SU-DHL-6 (cell line): ENCODE measurements around the gene URAD.

ENCODE experiments used
- H2AFZ ChIP-seq: fragments of 200-600 bp; sonication (generic); 2 replicates; pipeline ENCODE4 v1.6.1; 2014; ENCODE audit warnings: low read depth, mild to moderate bottlenecking, moderate library complexity, mixed read lengths, antibody characterized with exemption, low read length; ENCODE audit not compliant: severe bottlenecking
- H3F3A ChIP-seq: fragments of 200-600 bp; shearing (Covaris generic); 2 replicates; pipeline ENCODE4 v1.6.0; 2016; ENCODE audit warnings: antibody characterized with exemption, mild to moderate bottlenecking; ENCODE audit not compliant: insufficient read depth
- H3K27ac ChIP-seq: fragments of 200-600 bp; sonication (generic); 2 replicates; pipeline ENCODE4 v1.5.1; 2016; ENCODE audit warnings: low read depth, mild to moderate bottlenecking, low read length, moderate library complexity, mixed read lengths
- H3K27me3 ChIP-seq: fragments of 200-600 bp; sonication (generic), shearing (Covaris generic); 2 replicates; pipeline ENCODE4 v1.6.0; 2014; ENCODE audit warnings: mild to moderate bottlenecking, low read length
- H3K36me3 ChIP-seq: fragments of 200-600 bp; sonication (generic); 2 replicates; pipeline ENCODE4 v1.6.1; 2014; ENCODE audit warnings: mild to moderate bottlenecking, low read length, mixed read lengths
- H3K4me2 ChIP-seq: fragments of 300-600, 200-600 bp; shearing (Covaris generic), sonication (generic); 2 replicates; pipeline ENCODE4 v1.6.0; 2014; ENCODE audit warnings: low read length, low read depth, mild to moderate bottlenecking; ENCODE audit not compliant: poor library complexity, severe bottlenecking
- H3K4me3 ChIP-seq: fragments of 200-600 bp; sonication (generic); 2 replicates; pipeline ENCODE4 v1.5.1; 2014; ENCODE audit warnings: antibody characterized with exemption, low read length, mild to moderate bottlenecking, mixed read lengths; ENCODE audit not compliant: insufficient read depth, poor library complexity, severe bottlenecking
- H3K79me2 ChIP-seq: fragments of 200-600 bp; sonication (generic); 2 replicates; pipeline ENCODE4 v1.6.1; 2014; ENCODE audit warnings: mild to moderate bottlenecking, low read length, moderate library complexity; ENCODE audit not compliant: insufficient read depth
- H3K9ac ChIP-seq: fragments of 200-600 bp; sonication (generic); 2 replicates; pipeline ENCODE4 v1.7.0; 2014; ENCODE audit warnings: mild to moderate bottlenecking, low read length
- H3K9me2 ChIP-seq: fragments of 200-600 bp; sonication (generic); replicated peaks from 2 replicates; pipeline ENCODE4 v1.6.1; 2014; ENCODE audit warnings: low read length; ENCODE audit not compliant: insufficient read depth
- H3K9me3 ChIP-seq: fragments of 200-600 bp; sonication (generic); 2 replicates; pipeline ENCODE4 v1.6.1; 2014; ENCODE audit warnings: low read length, mixed read lengths; ENCODE audit not compliant: insufficient read depth
- H4K20me1 ChIP-seq: fragments of 200-600 bp; sonication (generic); 2 replicates; pipeline ENCODE4 v1.6.1; 2014; ENCODE audit warnings: low read depth, mild to moderate bottlenecking, antibody characterized with exemption, low read length, moderate library complexity, mixed read lengths
- CTCF ChIP-seq: fragments of 200-600 bp; sonication (generic); IDR thresholded peaks from one replicate; pipeline ENCODE4 v1.5.1; 2017; ENCODE audit warnings: antibody characterized with exemption, mild to moderate bottlenecking, low read length, moderate library complexity; ENCODE audit not compliant: insufficient read depth, poor library complexity, severe bottlenecking
- EZH2phosphoT487 ChIP-seq: fragments of 200-600 bp; sonication (generic), shearing (Covaris generic); conservative IDR thresholded peaks from 2 replicates; pipeline ENCODE4 v1.6.1; 2018; ENCODE audit warnings: mild to moderate bottlenecking, antibody characterized with exemption, low read length, moderate library complexity, mixed read lengths

URAD gene

GRCh38 chr13:27972478-27972820 is 16.0 kb downstream of the URAD start:
- no peak overlapping the region for H3K4me2 ChIP-seq
- no peak overlapping the region for H3K9ac ChIP-seq
- no peaks in the 10 kb centered on the region for H3K27me3 ChIP-seq
- no peaks in the 10 kb centered on the region for H3K9me3 ChIP-seq
- H3K27ac ChIP-seq = no peak overlapping the region
- H2AFZ ChIP-seq = no peak overlapping the region
- no peaks in the 10 kb centered on the region for H3F3A ChIP-seq
- H3K36me3 ChIP-seq = no peaks in the 10 kb centered on the region
- no peak overlapping the region for H3K4me3 ChIP-seq
- no peaks in the 10 kb centered on the region for H4K20me1 ChIP-seq
- no peaks in the 10 kb centered on the region for H3K79me2 ChIP-seq
- H3K9me2 ChIP-seq = no peaks in the 10 kb centered on the region
- TF ChIP-seq CTCF (no peak), EZH2phosphoT487 (no peak)

- Histone ChIP-seq H2AFZ (no peak overlapping the region), H3K9me3 (no peaks in the 10 kb centered on the region), H3F3A (no peaks in the 10 kb centered on the region), H3K27ac (no peak overlapping the region), H4K20me1 (no peaks in the 10 kb centered on the region), H3K4me3 (no peak overlapping the region), H3K27me3 (no peaks in the 10 kb centered on the region), H3K79me2 (no peaks in the 10 kb centered on the region), H3K9ac (no peak overlapping the region), H3K4me2 (no peak overlapping the region), H3K9me2 (no peaks in the 10 kb centered on the region), H3K36me3 (no peaks in the 10 kb centered on the region)
- no peak for TF ChIP-seq CTCF
Observed at GRCh38 chr13:27971776-27972477, 16.6 kb downstream of the URAD start.

- Histone ChIP-seq H3K27ac (no peak overlapping the region), H3K4me3 (no peak overlapping the region), H3K79me2 (no peaks in the 10 kb centered on the region), H3K27me3 (no peaks in the 10 kb centered on the region), H2AFZ (no peak overlapping the region), H3F3A (no peaks in the 10 kb centered on the region), H3K9ac (no peak overlapping the region), H3K36me3 (no peaks in the 10 kb centered on the region), H4K20me1 (no peaks in the 10 kb centered on the region), H3K9me3 (no peaks in the 10 kb centered on the region), H3K4me2 (no peak overlapping the region), H3K9me2 (no peaks in the 10 kb centered on the region)
- TF ChIP-seq CTCF (no peak), EZH2phosphoT487 (no peak)
Observed at GRCh38 chr13:27971236-27971645, 17.3 kb downstream of the URAD start.
